COLO668 (cell line): ENCODE measurements around the gene MARCHF4.

Experiments used
- DNase-seq: peaks from one replicate; lab custom pipeline; 2025; ENCODE audit not compliant: unreplicated experiment; lab: John Stamatoyannopoulos, UW

MARCHF4 gene

DNA sequence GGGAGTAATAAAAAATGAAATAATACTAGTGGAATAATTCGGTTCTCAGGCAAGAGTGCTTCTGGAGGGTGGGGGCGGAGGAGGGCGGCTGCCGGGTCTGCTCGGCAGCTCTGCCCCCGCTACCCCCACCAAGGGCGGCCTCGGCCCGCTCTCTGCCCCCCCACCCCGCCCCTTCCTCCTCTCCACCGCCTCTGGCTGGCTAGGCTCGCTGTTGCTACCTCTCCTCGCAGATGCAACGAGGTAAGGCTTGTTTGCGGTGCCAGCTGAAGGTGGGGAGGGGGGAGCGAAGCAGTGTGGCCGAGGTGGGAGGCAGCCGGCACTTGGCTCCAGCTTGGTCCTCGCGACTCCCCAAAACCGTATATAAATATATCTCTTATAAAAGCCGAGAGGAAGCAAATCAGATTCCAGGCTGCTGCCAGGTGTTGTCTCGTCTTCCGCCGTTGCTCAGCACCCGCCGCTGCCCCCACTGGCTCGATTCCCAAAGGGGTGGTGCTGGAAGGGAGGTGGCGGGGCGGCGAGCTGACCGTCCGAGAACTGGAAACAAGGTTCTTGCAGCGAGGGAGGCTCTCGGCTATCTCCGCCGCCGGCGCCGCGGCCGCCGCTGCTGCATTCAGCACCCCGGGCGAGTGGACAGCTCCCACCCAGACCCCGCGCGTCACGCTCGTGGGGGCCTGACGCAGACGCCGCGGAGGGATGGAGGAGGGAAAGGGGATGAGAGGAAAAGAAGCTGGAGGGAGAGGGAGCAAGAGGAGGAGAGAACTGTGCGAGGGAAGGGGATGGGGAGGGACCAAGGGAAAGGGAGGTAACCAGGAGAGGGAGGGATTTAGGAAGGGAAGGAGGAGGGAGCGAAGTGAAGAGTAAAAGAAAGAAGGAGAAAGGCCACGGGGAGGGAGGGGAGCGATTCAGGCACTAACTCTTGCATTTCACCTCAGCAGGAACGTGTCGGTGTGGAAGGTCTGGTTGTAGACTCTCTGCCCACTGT is at the start of gene MARCHF4:
TSS of gene MARCHF4 (minus strand) at position 763 of the 982 bp plus-strand sequence. CDS start 2,223 bp downstream, outside the sequence.
- peak; percentile 83 for DNase-seq

DNA sequence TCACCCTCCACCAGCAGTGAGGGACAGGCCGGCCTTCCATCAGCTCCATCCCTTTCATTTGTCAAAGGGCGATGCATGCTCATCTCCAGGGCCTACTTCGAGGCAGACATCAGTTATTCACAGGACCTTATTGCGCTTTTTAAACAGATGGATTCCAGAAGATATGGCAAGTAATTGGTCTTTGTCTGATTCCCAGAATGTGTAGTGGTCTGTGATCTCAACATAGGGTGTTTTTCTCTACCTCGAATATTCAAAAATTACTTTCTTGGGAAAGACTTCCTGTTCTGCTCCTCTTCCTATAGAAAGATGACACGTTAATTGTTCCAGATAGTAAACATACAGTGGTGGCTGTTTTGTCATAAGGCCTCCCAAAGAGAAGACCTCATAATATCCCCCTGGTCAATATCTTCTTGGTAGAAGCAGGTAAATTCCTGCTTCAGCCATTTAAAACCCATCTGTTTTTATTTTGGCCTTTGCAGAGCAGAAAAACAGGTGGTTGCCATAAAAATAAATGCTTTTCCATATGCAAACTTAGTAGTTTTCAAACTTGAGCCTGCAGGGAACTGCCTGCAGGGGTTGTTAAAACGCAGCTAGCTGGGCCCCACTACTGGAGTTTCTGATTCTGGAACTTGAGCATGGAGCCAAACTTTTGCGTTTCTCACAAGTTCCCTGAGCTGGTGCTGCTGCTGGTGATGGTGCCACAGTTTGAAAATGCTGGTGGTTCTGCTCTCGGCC is 48.3 kb upstream of the MARCHF4 start:
- DNase-seq, result no peak

DNA sequence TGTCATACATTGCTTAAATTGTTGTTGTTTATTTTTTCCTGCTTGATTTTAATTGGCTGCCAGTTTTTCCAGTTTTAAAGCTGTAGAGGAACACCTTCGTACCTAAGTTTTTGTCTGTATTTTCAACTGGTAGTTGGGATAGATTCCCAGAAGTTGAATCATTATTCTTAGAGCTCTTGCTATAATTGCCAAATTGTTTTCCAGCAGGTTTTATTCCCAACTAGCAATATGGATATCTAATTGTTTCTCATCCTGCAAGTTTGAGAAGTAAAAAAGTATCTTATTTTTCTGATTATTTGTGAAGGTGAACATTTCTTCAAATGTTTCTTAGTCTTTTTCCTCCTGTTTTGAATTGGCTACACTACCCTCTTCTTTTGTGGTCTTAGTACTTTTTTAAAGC is 46.7 kb upstream of the MARCHF4 start:
- no peak for DNase-seq

- DNase-seq, result no peak
These were observed 44.5 kb upstream of the MARCHF4 start for GRCh38 chr2:216416571-216417307.

DNA sequence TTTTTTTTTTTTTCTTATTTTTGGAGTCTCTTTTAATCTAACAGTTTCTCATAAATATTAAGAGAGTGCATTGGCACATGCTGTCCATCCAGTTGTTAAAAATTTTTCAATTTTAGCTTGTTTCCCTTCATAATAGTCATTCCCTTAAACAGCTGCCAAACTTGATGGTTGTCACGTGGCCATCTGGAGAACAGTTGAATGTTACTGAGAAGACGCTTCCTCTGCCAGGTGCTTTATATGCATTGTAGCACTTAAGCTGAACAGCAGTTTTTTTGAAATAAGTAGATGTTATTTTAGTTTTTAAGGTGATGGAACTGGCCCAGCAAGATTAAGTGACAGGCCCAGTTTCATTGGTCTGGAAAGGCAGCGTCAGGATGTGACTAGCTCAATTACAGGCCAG is 43.3 kb upstream of the MARCHF4 start:
- no peak for DNase-seq

DNA sequence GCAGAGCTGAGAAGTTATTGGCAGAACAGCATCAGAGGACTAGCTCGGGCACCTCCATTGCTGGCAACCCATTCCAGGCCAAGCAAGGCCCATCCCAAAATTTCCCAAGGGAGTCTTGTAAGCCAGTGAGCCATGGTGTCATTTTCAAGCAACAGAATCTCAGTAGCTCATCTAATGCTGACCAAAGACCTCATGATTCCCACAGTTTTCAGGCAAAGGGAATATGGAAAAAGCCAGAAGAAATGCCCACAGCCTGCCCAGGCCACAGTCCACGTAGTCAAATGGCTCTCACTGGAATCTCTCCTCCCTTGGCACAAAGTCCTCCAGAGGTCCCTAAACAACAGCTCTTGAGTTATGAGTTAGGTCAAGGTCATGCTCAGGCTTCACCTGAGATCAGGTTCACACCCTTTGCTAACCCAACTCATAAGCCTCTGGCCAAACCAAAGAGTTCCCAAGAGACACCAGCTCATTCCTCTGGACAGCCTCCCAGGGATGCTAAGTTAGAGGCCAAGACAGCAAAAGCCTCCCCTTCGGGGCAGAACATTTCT is 42.6 kb upstream of the MARCHF4 start:
- DNase-seq, result no peak

- DNase-seq, result no peak
These were observed 41.6 kb upstream of the MARCHF4 start for GRCh38 chr2:216413882-216414281.

DNA sequence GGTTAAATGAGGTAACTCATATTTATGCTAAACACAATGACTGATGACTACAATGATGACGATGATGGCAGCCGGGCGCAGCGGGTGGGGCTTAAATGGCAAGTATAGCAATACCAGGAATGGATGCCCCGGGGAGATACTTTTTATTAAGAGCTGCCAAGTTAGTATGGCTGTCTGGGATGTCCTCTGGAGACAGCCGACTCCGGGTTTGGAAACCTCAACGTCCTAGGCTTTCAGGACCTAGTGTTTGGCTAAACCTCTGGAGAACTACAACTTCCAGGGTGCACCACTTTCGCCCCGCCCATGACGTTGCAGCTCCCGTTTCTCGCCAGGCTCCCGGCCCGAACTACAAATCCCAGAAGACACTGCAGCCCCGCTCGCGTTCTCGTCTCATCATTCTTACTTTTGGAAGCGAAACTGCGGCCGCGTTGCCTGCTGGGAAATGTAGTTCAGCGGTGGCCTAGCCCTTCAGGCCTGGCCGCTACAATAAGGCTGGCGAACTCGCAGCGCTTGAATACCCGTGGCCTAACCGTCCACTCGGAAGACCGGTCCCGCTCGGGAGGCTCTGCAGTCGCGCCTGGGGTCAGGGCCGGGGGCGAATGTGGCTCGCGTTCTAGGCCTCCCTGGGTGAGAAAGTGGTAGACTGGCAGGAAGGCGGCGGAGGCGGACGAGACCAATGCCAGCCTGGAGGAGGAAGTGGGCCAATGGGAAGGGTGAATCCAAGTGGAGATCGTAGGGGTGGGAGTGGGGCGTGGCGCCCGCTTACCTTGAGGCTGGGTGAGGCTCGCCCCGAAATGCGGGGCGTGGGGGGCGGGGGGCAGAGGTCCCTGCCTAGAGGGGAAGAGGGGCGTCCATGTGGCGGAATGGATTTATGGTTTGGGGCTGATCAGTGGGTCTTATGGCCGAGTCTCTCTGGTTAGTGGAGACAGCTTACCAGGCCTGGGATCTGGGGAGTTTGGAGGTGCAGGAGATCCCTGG is 40.0 kb upstream of the MARCHF4 start, which contains the start of gene SMARCAL1:
TSS of gene SMARCAL1 (plus strand) at position 463 of the 978 bp plus-strand sequence. CDS start 2,221 bp downstream, outside the sequence.
- DNase-seq, result peak; percentile 98

DNA sequence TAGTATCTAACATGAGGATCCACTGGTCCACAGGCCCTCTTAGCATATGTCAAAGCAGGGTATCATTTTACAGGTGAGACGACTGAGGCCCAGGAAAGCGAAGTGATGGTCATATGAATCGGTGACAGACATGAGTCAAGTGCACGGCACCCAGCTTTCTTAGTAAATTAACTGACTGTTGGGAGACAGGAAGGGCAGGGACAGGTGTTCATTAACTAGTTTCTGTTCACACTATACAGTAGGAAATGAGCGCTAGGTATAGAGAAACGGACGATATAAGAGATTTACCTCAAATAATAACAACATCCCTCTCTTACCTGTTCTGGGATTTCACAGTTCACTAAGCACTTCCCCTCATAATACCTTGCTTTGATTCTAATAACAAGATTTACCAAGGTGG is 38.3 kb upstream of the MARCHF4 start:
- DNase-seq, result no peak

DNA sequence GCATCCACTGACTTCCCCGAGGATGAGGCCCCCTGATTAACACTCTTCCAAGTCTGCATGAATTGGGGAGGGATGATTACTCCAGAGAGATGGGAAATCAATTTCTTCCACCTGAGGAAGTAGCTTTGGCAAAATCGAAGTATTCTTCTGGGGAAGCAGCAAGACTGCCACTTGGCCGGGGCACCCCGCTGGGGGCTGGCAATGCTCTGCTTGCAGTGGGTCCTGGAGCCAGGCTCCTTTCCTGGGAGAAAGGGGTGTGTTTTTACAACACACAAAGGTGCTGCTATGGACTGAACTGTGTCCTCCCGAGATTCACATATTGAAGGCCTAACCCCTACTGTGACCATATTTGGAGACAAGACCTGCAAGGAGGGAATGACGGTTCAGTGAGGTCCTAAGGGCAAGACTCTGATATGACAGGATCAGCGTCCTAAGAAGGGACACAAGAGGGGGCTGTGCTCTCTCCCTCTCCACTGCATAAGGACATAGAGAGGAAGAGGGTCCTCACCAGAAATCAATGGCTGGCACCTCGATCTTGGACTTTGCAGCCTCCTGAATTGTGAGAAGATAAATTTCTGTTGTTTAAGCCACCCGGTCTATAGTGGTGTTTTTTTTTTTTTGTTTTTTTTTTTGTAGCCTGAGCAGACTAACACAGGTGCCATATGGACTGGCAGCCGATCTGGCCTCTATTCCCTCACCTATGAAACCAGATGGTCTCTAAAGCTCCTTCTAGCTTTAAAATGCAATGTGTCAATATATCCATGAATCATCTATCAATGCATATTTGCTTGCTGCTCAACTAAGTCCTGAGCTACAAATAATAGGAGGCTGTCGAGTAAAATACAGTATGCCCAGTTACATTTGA is 36.4 kb upstream of the MARCHF4 start:
- no peak for DNase-seq

DNA sequence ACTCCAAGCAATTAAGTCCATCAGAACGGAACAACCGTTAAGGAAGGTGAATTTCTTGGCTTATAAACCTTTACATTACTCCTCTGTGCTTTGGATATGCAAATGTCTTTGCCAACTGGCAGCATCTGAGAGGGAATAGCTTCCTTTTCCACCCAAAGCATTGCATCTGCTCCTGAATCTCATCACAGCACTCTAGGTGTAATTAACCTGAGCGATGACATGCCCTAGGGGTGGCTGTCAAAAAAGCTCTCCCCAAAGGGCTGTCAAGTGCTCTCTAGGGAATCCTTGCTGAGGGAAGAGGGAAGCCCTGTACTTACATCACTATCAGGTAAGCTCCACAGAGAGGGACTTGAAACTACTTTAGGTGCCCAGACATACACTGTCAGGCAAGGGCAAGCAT is 34.5 kb upstream of the MARCHF4 start:
- no peak for DNase-seq

GRCh38 chr2:216405588-216405987 is 33.3 kb upstream of the MARCHF4 start:
- no peak for DNase-seq

- peak; percentile 32 for DNase-seq
These were observed 31.8 kb upstream of the MARCHF4 start for GRCh38 chr2:216404010-216404618.

- no peak for DNase-seq
These were observed 30.5 kb upstream of the MARCHF4 start for GRCh38 chr2:216402751-216403150.

- DNase-seq, result no peak
These were observed 27.3 kb upstream of the MARCHF4 start for GRCh38 chr2:216399621-216400020.

DNA sequence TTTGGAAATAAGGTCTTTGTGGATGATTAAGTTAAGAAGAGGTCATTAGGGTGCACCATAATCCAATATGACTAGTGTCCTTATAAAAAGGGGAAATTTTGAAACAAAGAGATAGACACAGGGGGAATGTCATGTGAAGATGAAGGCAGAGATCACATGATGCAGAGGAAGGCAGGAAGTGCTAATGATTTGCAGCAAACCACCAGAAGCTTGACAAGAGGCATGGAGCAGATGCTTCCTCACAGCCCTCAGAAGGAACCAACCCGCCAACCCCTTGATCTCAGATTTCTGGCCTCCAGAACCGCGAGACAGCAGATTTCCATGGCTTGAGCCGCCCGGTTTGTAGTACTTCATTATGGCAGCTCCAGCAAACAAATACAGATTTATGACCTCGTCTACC is 22.6 kb upstream of the MARCHF4 start:
- DNase-seq, result no peak

GRCh38 chr2:216392945-216393840 is 20.9 kb upstream of the MARCHF4 start:
- DNase-seq, result no peak
